NB4 (cell line): ENCODE data around the gene ATP2A3.

ENCODE experiments used
- DNase-seq: peaks from one replicate; pipeline ENCODE4 v3.0.0; 2010; ENCODE audit warnings: low read depth
- H3K4me3 ChIP-seq: one replicate; pipeline ENCODE4 v1.5.1; 2011; ENCODE audit warnings: mild to moderate bottlenecking, low read depth, low read length, moderate library complexity
- MYC ChIP-seq: IDR thresholded peaks from 2 replicates; pipeline ENCODE4 v1.6.1; 2011; ENCODE audit warnings: low read depth, low read length
- POLR2A ChIP-seq: IDR thresholded peaks from 2 replicates; pipeline ENCODE4 v1.6.1; 2011; ENCODE audit warnings: mild to moderate bottlenecking; ENCODE audit not compliant: insufficient read length; ENCODE audit errors: extremely low read depth
- TF ChIP-seq, protein P1 (sequence below): IDR thresholded peaks from one replicate; pipeline ENCODE4 v1.5.1; 2012; ENCODE audit warnings: low read depth, low read length
- TF ChIP-seq, protein P2 (sequence below): IDR thresholded peaks from 2 replicates; pipeline ENCODE4 v1.6.1; 2011; ENCODE audit warnings: low read depth, low read length

The ATP2A3 gene

DNA sequence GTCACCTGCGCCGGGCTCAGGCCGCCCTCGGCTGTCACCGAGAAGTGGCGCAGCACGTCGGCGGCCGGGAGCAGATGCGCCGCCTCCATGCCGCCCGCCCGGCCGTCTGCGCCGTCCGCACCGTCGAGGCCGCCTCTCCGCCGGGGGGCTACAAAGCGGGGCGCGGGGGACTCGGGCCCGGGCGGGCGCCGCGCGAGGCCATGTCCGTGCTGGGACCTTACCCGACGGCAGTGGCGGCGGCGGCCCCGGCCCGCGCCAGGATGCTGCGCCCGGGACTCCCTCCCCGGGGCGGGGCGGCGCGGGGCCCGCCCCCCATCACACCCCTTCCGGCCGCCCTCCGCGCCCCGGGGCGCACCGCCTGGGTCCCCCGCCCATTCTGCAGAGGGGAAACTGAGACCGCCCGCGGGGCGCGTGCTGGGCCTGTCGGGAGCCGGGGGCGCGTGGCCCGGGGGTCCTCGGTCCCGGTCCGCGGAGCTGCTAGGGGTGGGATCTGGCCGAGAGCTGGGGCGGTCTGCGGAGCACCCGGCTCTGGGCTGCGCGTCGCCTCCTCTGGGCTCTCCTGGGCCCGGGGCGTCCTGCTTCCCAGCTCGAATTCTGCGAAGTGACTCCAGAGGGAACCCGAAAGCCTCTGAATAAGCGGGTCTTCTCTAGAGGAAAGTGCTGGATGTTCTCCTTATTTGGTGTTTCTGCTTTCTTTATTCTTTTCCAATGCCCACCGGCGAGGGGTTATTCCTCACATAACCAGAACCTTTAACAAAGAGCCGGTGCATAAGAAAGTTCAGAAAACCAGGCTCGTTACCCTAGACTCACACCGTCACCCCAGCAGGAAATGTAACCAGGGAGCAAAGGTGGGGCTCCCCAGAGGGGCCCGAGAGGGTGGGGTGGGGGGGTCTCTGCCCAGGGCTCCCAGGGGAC, at the start of gene ATP2A3:
ATP2A3 (minus strand) TSS at position 235 of the 915 bp plus-strand sequence; CDS start at position 89, 146 bp downstream.
- TF ChIP-seq, protein P1, sequence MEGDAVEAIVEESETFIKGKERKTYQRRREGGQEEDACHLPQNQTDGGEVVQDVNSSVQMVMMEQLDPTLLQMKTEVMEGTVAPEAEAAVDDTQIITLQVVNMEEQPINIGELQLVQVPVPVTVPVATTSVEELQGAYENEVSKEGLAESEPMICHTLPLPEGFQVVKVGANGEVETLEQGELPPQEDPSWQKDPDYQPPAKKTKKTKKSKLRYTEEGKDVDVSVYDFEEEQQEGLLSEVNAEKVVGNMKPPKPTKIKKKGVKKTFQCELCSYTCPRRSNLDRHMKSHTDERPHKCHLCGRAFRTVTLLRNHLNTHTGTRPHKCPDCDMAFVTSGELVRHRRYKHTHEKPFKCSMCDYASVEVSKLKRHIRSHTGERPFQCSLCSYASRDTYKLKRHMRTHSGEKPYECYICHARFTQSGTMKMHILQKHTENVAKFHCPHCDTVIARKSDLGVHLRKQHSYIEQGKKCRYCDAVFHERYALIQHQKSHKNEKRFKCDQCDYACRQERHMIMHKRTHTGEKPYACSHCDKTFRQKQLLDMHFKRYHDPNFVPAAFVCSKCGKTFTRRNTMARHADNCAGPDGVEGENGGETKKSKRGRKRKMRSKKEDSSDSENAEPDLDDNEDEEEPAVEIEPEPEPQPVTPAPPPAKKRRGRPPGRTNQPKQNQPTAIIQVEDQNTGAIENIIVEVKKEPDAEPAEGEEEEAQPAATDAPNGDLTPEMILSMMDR: no peak
- peak; percentile 62 for TF ChIP-seq POLR2A
- TF ChIP-seq, protein P2, sequence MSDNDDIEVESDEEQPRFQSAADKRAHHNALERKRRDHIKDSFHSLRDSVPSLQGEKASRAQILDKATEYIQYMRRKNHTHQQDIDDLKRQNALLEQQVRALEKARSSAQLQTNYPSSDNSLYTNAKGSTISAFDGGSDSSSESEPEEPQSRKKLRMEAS: no peak
- DNase-seq: peak; percentile 72
- H3K4me3 ChIP-seq: peak within 1 kb of the TSS; percentile 85

DNA sequence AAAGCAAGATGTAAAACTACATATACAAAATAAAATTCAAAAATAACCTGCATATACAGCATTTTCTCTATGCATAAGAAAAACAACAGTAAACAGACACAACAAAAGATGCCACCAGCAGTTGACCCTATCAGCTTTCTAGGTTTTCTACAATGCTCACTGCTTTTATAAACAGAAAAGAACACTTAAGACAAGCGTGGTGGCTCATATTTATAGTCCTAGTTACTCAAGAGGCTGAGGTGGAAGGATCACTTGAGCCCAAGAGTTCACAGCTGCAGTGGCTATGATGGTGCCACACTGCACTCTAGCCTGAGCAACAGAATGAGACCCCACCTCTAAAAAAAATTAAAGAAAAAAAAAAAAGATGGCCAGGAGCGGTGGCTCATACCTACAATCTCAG, 46.5 kb upstream of the ATP2A3 start:
- TF ChIP-seq, protein P2: no peak
- TF ChIP-seq MYC (no peak), POLR2A (no peak)
- TF ChIP-seq, protein P1: no peak
- H3K4me3 ChIP-seq: no peak overlapping the region
- no peak for DNase-seq

DNA sequence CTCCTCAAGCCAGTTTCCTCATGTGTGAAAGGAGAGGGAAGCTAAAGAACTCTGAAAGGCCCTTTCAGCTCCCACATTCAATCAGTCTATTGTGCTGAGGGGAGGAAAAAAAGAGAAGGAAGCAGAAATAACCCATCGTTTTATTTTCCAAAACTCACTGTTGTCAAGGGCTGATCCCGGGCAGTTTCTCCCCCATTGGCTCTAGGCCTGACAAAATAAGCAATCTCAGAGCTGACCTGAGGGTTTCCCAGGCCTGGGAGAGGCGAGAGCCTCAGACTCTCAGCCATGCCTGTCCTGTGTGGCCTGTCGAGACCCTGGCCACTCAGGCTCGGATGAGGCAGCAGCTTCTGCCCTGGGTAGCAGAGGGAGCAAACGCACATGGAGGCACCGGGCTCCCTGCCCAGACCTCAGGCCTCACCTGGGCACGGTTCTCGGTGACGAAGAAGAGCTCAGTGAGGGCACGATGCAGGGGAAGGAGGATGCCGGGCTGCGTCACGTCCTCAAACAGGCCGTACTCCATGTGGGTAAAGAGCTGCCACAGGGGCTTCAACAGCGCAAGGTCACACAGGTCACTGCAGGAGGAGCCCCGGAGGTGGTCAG, 45.0 kb upstream of the ATP2A3 start:
- DNase-seq: no peak
- no peak overlapping the region for H3K4me3 ChIP-seq
- TF ChIP-seq MYC (no peak), POLR2A (no peak)
- TF ChIP-seq, protein P2: no peak
- TF ChIP-seq, protein P1: no peak

DNA sequence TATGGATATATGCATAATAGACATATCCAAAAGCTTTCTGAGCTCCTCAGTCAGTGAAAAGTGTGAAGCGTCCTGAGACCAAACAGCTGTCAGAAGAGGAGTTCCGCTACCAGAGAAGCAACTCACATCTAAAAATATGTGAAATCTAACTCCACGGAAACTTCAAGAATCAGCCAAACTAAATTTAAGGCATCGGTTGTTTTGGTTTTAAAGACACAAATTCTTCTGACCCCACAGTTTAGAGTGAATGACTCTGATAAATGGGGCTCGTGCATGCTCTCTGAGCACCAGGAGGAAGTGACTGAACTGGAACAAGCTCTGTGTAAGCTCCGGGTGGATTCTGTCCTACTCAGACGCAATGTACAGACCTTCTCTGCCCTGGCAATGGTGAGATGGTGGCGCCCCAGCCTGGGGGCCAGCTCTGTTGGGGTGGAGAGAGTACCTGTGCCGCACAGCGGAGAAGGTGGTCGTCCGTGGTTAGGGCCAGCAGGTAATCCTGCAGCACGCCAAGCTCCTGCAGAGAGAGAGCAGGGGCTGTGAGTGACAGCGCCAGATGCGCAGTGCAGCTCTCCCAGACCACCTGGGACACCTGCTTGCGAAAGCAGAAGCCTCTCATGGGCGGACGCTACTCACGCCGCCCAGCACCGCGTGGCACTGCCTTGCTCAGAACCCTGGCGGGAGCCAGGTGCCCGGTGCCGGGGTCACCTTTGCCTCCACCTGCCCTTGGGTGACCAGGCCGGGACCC, 44.4 kb upstream of the ATP2A3 start:
- no peak overlapping the region for H3K4me3 ChIP-seq
- DNase-seq: no peak
- no peak for TF ChIP-seq POLR2A
- TF ChIP-seq MYC: no peak
- TF ChIP-seq, protein P2: no peak
- TF ChIP-seq, protein P1: no peak

DNA sequence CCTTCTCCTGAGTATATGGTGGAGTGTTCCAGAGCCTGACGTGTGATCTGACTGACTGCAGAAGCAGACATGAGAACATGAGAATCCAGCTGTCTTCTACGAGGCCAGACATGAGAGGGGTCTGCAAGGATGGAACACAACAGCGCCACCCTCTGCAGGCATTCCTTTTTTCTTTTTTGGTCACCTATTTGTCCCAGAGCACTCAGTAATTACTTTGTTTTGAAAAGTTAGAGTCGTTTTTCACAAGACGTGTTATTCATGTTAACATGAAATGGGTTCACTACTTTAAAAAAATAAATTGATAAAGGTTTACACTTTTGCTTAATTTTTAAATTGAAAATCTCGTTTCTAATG, 43.8 kb upstream of the ATP2A3 start:
- DNase-seq: peak; percentile 24
- TF ChIP-seq, protein P1: no peak
- TF ChIP-seq, protein P2: no peak
- no peak for TF ChIP-seq POLR2A
- TF ChIP-seq MYC: no peak
- H3K4me3 ChIP-seq: no peak overlapping the region
